ENCODE results near the gene ARHGEF2.
A peak's percentile ranks its signal among the peaks of the same experiment; 100 is the strongest.

The ARHGEF2 gene

DNA sequence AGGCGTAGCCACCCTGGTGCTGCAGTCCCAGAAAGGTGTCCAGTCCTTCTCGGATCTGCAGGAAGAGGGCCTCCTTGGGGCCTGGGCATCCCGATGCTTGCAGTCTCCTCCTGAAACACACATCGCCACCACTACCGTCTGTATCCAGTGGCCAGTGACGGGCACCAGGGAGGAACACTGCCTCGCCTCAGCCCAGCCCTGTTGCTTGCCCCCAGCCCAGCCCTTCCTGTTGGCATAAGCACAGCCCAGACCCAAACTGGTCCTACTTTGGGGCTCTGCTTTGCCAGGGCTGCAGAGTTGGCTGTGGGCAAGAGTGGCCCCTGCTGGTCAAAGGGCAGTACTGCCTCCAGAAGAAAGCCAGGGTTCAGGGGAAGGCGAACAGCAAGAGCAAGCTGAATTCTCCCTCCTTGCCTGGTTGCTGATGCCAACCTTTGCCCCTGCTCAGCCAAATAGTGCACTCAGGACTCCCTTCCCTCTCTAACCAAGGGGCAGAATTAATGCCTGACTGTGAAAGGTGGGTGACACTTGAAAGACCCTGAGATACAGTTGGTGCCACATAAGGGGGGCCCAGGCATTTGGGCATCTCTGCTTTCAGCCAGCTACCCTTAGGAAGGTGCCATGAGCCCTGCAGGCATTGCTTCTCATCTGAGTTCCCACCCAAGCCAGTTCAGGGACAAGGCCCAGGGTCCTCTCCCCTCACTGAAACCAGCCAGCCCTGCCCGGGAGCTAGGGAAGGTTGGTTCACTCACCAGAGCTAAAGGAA lies 11.1 kb upstream of the ARHGEF2 start:
- DNase-seq: peak in 1 of 2 experiments; percentile 80

- peak; percentile 82 to 93 for DNase-seq
Measured at GRCh38 chr1:155984903-155985645, 6.7 kb upstream of the ARHGEF2 start.

DNA sequence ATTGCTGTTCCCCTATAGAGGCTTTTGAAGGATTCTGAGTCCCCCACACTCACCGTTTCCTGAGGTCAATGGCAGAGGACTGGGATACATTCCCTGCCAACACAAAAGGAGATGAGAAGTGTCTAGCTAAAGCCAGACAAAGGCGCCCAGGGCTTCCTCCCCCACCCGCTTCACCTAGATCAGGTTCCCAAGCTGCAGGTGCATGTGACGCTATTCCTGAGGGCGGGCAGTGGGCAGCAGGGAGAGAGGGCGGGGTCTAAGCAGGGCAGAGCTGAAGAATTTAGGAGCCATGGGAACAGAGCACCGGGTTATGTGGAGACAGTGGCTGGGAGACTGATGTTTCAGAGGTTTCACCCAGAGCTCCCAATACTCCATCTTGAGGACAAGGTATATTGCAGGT lies 6.0 kb upstream of the ARHGEF2 start:
- DNase-seq: no peak

- no peak for DNase-seq
Measured at GRCh38 chr1:155983191-155984024, 5.1 kb upstream of the ARHGEF2 start.

- DNase-seq: no peak
Measured at GRCh38 chr1:155982106-155982505, 3.8 kb upstream of the ARHGEF2 start.

- DNase-seq: no peak
Measured at GRCh38 chr1:155981266-155982088, 3.1 kb upstream of the ARHGEF2 start.

DNA sequence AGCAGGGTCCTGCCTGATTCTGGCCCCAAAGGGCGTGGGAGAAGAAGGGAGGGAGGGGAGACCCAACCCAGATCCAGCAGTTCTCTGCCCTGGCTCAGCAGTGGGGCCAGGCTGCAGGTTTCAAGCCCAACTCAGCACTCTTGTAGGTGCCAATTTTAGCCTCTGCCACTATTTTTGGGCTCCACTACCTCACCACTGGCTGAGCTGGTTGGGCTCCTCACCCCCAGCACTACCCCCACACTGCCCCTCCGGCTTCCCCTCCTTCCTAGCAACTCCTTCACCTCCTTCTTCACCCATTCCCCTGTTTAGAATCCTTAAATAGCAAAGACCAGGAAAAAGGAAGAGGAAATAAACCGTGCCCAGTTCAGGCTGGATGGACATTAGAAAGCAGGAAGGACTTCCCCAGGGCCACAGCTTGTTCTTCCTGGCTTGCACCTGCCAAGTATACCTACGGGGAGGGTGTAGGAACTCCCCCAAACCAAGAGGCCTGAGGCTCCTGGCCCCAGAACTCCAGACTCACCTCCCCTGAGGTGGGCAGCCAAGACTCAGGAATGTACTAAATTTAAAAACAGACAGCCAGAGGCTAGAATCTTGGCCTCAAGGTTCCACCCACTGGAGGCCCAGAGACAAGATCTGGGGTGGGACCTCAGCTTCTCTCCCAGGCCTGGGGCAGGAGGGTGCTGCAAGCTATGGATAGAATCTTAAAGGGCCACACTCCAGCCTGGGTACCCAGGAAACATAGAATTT lies 1.4 kb upstream of the ARHGEF2 start:
- no peak for DNase-seq

DNA sequence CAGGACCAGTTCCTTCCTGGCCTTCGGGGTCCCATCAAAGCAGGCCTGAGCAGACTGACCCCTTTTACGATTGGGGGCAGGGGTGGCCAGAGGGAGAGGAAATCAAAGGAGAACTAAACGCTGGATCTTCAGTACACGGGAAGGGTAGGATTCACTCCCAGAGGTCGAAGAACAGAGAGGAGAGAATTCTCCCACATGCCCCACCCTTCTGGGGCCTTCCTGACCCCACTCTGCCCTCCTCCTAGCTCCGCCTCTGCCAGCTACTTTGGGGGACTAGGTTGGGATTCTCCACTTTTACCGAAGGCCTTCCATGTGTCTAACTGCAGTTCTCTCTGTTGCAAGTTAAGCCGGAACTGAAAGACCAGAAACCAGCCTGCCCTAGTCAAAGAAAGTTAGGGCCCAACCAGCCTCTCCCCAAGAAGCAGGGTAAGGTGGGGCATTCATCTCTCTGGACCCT lies 654 bp upstream of the ARHGEF2 start:
- DNase-seq: no peak

- DNase-seq: no peak
Measured at GRCh38 chr1:155977690-155978324, 540 bp downstream of the ARHGEF2 start.

DNA sequence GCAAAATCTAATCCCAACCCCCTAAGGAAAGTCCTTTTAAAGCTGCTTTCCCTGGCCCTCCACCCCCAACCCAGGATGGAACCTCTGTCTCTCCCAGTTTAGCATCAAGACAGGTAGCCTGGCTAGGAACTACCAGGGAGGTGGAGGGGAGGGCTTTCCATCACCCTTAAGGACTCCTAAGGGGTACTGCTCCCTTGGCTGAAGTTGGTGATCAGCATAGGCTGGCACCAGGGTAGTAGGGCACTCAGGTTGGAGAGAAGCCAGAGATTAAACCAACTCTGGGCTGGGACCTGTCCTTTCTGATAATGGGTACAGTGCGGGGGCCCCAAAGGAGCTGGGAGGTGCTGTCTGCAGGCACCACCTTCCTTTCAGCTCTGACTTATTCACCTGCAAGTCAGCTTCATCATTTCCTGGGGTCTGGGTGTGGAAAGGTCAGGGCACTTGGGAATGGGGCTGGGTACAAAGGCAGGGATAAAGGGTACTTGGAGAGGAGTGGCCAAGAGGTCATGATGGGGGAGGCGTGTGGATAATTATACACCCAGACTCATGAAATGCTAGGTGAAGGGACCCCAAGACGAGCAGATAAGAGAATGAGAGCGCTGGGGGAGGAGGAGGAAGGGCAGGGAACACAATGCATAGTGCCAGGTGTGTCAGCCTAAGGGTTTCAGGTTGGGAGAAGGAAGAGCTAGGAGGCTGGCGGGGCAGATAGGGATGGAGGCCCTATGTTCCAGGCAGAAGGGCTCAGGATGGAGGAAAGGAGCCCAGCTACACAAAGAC lies 1.2 kb downstream of the ARHGEF2 start:
- no peak for DNase-seq

GRCh38 chr1:155976062-155976912 lies 2.1 kb downstream of the ARHGEF2 start:
- DNase-seq: peak in 1 of 2 experiments; percentile 46

GRCh38 chr1:155975375-155976061 lies 2.8 kb downstream of the ARHGEF2 start:
- DNase-seq: no peak

GRCh38 chr1:155974208-155975115 lies 3.9 kb downstream of the ARHGEF2 start:
- DNase-seq: peak; percentile 97 to 98

DNA sequence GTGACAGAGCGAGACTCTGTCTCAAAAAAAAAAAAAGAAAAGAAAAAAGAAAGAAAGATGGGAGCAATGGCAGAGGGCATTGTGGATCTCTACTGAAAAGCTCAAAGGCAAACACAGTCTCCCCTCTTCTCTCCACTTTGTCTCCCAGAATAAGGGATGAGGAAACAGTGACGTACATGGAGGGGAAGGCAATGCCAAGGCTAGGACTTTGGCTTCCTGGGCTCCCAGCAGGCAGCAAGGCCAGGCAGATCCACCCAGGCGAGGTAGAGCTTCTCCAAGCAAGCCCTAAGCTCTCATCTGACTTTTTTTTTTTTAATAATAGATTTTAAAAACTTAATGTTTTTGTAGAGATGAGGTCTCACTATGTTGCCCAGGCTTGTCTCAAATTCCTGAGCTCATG lies 4.6 kb downstream of the ARHGEF2 start:
- peak; percentile 25 to 31 for DNase-seq

DNA sequence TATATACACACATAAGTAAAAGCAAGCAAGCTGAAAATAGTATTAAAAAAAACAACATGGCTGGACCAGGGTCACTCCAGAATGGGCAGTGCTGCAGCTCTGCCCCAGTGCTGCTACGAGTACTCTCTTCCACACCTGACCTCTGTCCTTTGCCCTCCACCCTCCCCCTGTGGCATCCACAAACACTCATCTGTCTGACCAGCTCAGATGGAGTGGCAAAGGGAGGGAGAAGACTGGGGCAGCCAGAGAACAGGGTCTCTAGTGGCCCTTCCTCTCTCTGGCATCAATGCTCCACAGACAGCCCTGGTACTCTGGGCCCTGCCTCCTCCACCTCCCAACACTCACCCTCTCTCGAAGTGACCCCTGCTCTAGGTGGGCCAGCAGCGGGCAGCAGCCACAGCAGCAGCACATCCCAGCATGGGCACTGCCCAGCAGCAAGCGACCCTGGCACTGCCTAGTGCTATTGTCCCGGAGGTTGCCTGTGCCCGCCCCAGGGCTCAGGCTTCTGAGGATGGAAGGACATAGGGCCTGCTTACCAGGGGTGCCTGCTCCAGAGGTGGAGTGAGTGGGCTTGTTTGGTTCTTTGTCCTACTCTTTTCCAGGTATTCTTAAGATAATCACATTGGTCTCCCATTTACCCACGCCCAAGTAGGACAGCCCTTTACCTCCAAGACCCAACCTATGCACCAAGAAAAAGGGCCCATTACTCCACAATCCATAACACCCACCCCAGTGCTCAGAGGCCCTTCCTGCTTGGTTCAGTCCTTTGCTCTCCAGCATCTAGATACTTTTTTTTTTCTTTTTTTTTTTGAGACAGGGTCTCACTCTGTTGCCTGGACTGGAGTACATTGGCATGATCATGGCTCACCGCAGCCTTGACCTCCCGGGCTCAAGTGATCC lies 6.2 kb downstream of the ARHGEF2 start:
- DNase-seq: no peak

GRCh38 chr1:155970531-155971167 lies 7.7 kb downstream of the ARHGEF2 start:
- DNase-seq: no peak

Measured in cerebellar nuclear complex (tissue), 1 donor.